Mesenchymal stem cell (in vitro differentiated cells and primary cell): ENCODE data around the gene CATSPERZ.
A peak's percentile ranks its signal among the peaks of the same experiment; 100 is the strongest.

Experiments used
- DNase-seq: peaks from one replicate; pipeline ENCODE4 v3.0.0-alpha.2; 2013
- H2AFZ ChIP-seq: one replicate; pipeline ENCODE4 v1.6.1; 2013; ENCODE audit warnings: low read depth, mild to moderate bottlenecking, control low read depth, inconsistent platforms, low read length, moderate library complexity
- H2AK5ac ChIP-seq: 2 replicates; pipeline ENCODE4 v1.6.1; 2013; ENCODE audit warnings: low read length, moderate library complexity, mild to moderate bottlenecking, inconsistent platforms; ENCODE audit not compliant: severe bottlenecking
- H2BK120ac ChIP-seq: one replicate; pipeline ENCODE4 v1.6.1; 2013; ENCODE audit warnings: low read depth, mild to moderate bottlenecking, inconsistent platforms, low read length, moderate library complexity
- H2BK12ac ChIP-seq, 2 experiments: one replicate each; pipeline ENCODE4 v1.6.1; 2013; ENCODE audit warnings: inconsistent platforms in 2 of 2, low read length in 2 of 2, mild to moderate bottlenecking in 2 of 2, moderate library complexity in 2 of 2, control low read depth in 1 of 2
- H2BK15ac ChIP-seq: one replicate; pipeline ENCODE4 v1.6.1; 2013; ENCODE audit warnings: mild to moderate bottlenecking, low read depth, inconsistent platforms; ENCODE audit not compliant: poor library complexity, severe bottlenecking
- H2BK5ac ChIP-seq: 2 replicates; pipeline ENCODE4 v1.6.1; 2013; ENCODE audit warnings: low read depth, mild to moderate bottlenecking, low read length, control low read depth, inconsistent platforms; ENCODE audit not compliant: poor library complexity, severe bottlenecking
- H3K14ac ChIP-seq, 2 experiments: one replicate each; pipeline ENCODE4 v1.6.1; 2013; ENCODE audit warnings: inconsistent platforms in 2 of 2, low read length in 2 of 2, control low read depth in 1 of 2, mild to moderate bottlenecking in 1 of 2, moderate library complexity in 1 of 2
- H3K18ac ChIP-seq, 2 experiments: one replicate each; pipeline ENCODE4 v1.6.1; 2013; ENCODE audit warnings: inconsistent platforms in 2 of 2, low read length in 2 of 2, control low read depth in 1 of 2, low read depth in 1 of 2, mild to moderate bottlenecking in 1 of 2
- H3K23ac ChIP-seq, 2 experiments: one replicate each; pipeline ENCODE4 v1.6.1; 2013; ENCODE audit warnings: inconsistent platforms in 2 of 2, low read length in 2 of 2, mild to moderate bottlenecking in 2 of 2, moderate library complexity in 2 of 2, control low read depth in 1 of 2
- H3K27ac ChIP-seq: 2 replicates; pipeline ENCODE4 v1.5.1; 2013; ENCODE audit warnings: mild to moderate bottlenecking, moderate library complexity, low read length, control low read depth, inconsistent platforms; ENCODE audit not compliant: poor library complexity, severe bottlenecking
- H3K27me3 ChIP-seq, 2 experiments: 2 replicates each; pipeline versions ENCODE4 v1.6.1 to v1.7.0; 2013; ENCODE audit warnings: low read length in 2 of 2, mild to moderate bottlenecking in 2 of 2, moderate library complexity in 2 of 2, control low read depth in 1 of 2, inconsistent platforms in 1 of 2; ENCODE audit not compliant: control insufficient read depth in 1 of 2, insufficient read depth in 1 of 2
- H3K36me3 ChIP-seq, 2 experiments: 2 replicates each; pipeline versions ENCODE4 v1.6.1 to v1.7.0; 2013; ENCODE audit warnings: low read length in 2 of 2, control low read depth in 1 of 2, inconsistent platforms in 1 of 2, low read depth in 1 of 2, mild to moderate bottlenecking in 1 of 2; ENCODE audit not compliant: insufficient read depth in 2 of 2, control insufficient read depth in 1 of 2
- H3K4ac ChIP-seq, 2 experiments: one replicate each; pipeline ENCODE4 v1.6.1; 2013; ENCODE audit warnings: inconsistent platforms in 2 of 2, low read length in 2 of 2, mild to moderate bottlenecking in 2 of 2, moderate library complexity in 2 of 2, control low read depth in 1 of 2, low read depth in 1 of 2
- H3K4me1 ChIP-seq: 2 replicates; pipeline ENCODE4 v1.6.1; 2013; ENCODE audit warnings: low read depth, low read length, control low read depth; ENCODE audit not compliant: control insufficient read depth, insufficient read depth
- H3K4me2 ChIP-seq: 2 replicates; pipeline ENCODE4 v1.6.1; 2013; ENCODE audit warnings: low read length, mild to moderate bottlenecking, inconsistent platforms; ENCODE audit not compliant: poor library complexity, severe bottlenecking
- H3K4me3 ChIP-seq, 2 experiments: 2 replicates each; pipeline versions ENCODE4 v1.5.1 to v1.7.0; 2013; ENCODE audit warnings: low read length in 2 of 2, mild to moderate bottlenecking in 2 of 2, control low read depth in 1 of 2, low read depth in 1 of 2; ENCODE audit not compliant: insufficient read depth in 1 of 2
- H3K79me1 ChIP-seq: replicated peaks from 2 replicates; pipeline ENCODE4 v1.6.1; 2013; ENCODE audit warnings: mild to moderate bottlenecking, control low read depth, low read length, inconsistent platforms; ENCODE audit not compliant: poor library complexity, severe bottlenecking
- H3K9ac ChIP-seq: 2 replicates; pipeline ENCODE4 v1.7.0; 2013; ENCODE audit warnings: mild to moderate bottlenecking, low read length, moderate library complexity
- H3K9me3 ChIP-seq: 2 replicates; pipeline ENCODE4 v1.7.0; 2013; ENCODE audit warnings: mild to moderate bottlenecking, low read length; ENCODE audit not compliant: control insufficient read depth
- H4K8ac ChIP-seq: one replicate; pipeline ENCODE4 v1.6.1; 2013; ENCODE audit warnings: inconsistent platforms, mild to moderate bottlenecking, low read length, moderate library complexity
- H4K91ac ChIP-seq: one replicate; pipeline ENCODE4 v1.6.1; 2013; ENCODE audit warnings: mild to moderate bottlenecking, low read length, inconsistent platforms
- WGBS: methylation state at CpG from one replicate; pipeline ENCODE4 v1.1.7; 2013; ENCODE audit warnings: mixed read lengths; 5-methylcytosine and 5-hydroxymethylcytosine counted together

CATSPERZ gene

GRCh38 chr11:64347193-64347867, 47.2 kb downstream of the CATSPERZ start:
- no peak overlapping the region for H2BK120ac ChIP-seq
- peak overlapping the region in 1 of 2 experiments; percentile 44 for H2BK12ac ChIP-seq
- H2AK5ac ChIP-seq = no peak overlapping the region
- no peaks in the 10 kb centered on the region for H3K9me3 ChIP-seq
- peak overlapping the region; percentile 14 for H4K8ac ChIP-seq
- peaks cover 0 to 7% of the 10 kb centered on the region in 2 experiments for H3K27me3 ChIP-seq
- WGBS = 86% methylated on average over 12 of the region's 12 CpGs
- peaks cover 9% of the 10 kb centered on the region for H3K4me1 ChIP-seq
- H3K4me2 ChIP-seq = no peak overlapping the region
- no peak overlapping the region for H3K4ac ChIP-seq
- no peak overlapping the region for H3K18ac ChIP-seq
- no peak overlapping the region for H3K23ac ChIP-seq
- no peak overlapping the region for H2AFZ ChIP-seq
- H3K14ac ChIP-seq = no peak overlapping the region
- H2BK15ac ChIP-seq = no peak overlapping the region
- H3K27ac ChIP-seq = no peak overlapping the region
- H4K91ac ChIP-seq = no peak overlapping the region
- no peak overlapping the region for H3K4me3 ChIP-seq
- no peaks in the 10 kb centered on the region for H3K79me1 ChIP-seq
- DNase-seq = peak; percentile 23
- no peaks in the 10 kb centered on the region for H3K36me3 ChIP-seq
- H2BK5ac ChIP-seq = no peak overlapping the region
- no peak overlapping the region for H3K9ac ChIP-seq

- peaks cover 7% of the 10 kb centered on the region for H3K4me1 ChIP-seq
- no peaks in the 10 kb centered on the region for H3K36me3 ChIP-seq
- no peak overlapping the region for H2AFZ ChIP-seq
- DNase-seq = no peak
- no peak overlapping the region for H3K27ac ChIP-seq
- no peak overlapping the region for H3K4ac ChIP-seq
- peak overlapping the region; percentile 9 for H2BK120ac ChIP-seq
- H3K4me3 ChIP-seq = no peak overlapping the region
- H3K9ac ChIP-seq = no peak overlapping the region
- H3K79me1 ChIP-seq = no peaks in the 10 kb centered on the region
- H4K91ac ChIP-seq = no peak overlapping the region
- no peak overlapping the region for H2BK12ac ChIP-seq
- H4K8ac ChIP-seq = peak overlapping the region; percentile 42
- no peaks in the 10 kb centered on the region for H3K9me3 ChIP-seq
- peak overlapping the region in 1 of 2 experiments; percentile 30 for H3K14ac ChIP-seq
- no peak overlapping the region for H3K4me2 ChIP-seq
- 68% methylated on average over 14 of the region's 14 CpGs for WGBS
- H2BK15ac ChIP-seq = no peak overlapping the region
- H3K23ac ChIP-seq = no peak overlapping the region
- peaks cover 0 to 9% of the 10 kb centered on the region in 2 experiments for H3K27me3 ChIP-seq
- H2AK5ac ChIP-seq = no peak overlapping the region
- no peak overlapping the region for H3K18ac ChIP-seq
- H2BK5ac ChIP-seq = no peak overlapping the region
Observed at GRCh38 chr11:64348383-64349024, 48.3 kb downstream of the CATSPERZ start.

- H3K27ac ChIP-seq = no peak overlapping the region
- H2AK5ac ChIP-seq = no peak overlapping the region
- H2BK120ac ChIP-seq = no peak overlapping the region
- no peak overlapping the region for H4K8ac ChIP-seq
- WGBS = 92% methylated on average over 7 of the region's 7 CpGs
- no peak overlapping the region for H2AFZ ChIP-seq
- no peak overlapping the region for H3K18ac ChIP-seq
- H3K36me3 ChIP-seq = no peaks in the 10 kb centered on the region
- no peaks in the 10 kb centered on the region for H3K9me3 ChIP-seq
- H2BK5ac ChIP-seq = no peak overlapping the region
- H4K91ac ChIP-seq = no peak overlapping the region
- no peak overlapping the region for H3K4me2 ChIP-seq
- DNase-seq = no peak
- no peak overlapping the region for H3K4me3 ChIP-seq
- H2BK15ac ChIP-seq = no peak overlapping the region
- no peak overlapping the region for H3K23ac ChIP-seq
- H3K14ac ChIP-seq = peak overlapping the region in 1 of 2 experiments; percentile 30
- H3K27me3 ChIP-seq = peaks cover 0 to 12% of the 10 kb centered on the region in 2 experiments
- H3K4me1 ChIP-seq = peaks cover 7% of the 10 kb centered on the region
- H2BK12ac ChIP-seq = no peak overlapping the region
- no peak overlapping the region for H3K4ac ChIP-seq
- H3K9ac ChIP-seq = no peak overlapping the region
- H3K79me1 ChIP-seq = no peaks in the 10 kb centered on the region
Observed at GRCh38 chr11:64349025-64349387, 48.8 kb downstream of the CATSPERZ start.

- Histone ChIP-seq H2BK120ac (no peak overlapping the region), H3K4ac (no peak overlapping the region), H2BK5ac (no peak overlapping the region), H4K91ac (no peak overlapping the region), H3K14ac (no peak overlapping the region), H3K4me2 (no peak overlapping the region), H3K23ac (no peak overlapping the region), H2BK15ac (no peak overlapping the region), H3K9me3 (no peaks in the 10 kb centered on the region), H3K9ac (no peak overlapping the region), H3K4me1 (peaks cover 7% of the 10 kb centered on the region), H2BK12ac (no peak overlapping the region), H3K79me1 (no peaks in the 10 kb centered on the region), H3K18ac (no peak overlapping the region), H3K27me3 (peaks cover 0 to 12% of the 10 kb centered on the region in 2 experiments), H2AFZ (no peak overlapping the region), H3K36me3 (no peaks in the 10 kb centered on the region), H3K27ac (no peak overlapping the region), H4K8ac (no peak overlapping the region), H3K4me3 (no peak overlapping the region), H2AK5ac (no peak overlapping the region)
- WGBS = 82% methylated on average over 10 of the region's 11 CpGs
- no peak for DNase-seq
Observed at GRCh38 chr11:64349404-64349803, 49.2 kb downstream of the CATSPERZ start.
